Measurements from ENCODE around the gene OR1F1.
"Not testable (repeated sequence)": the region's sequence is repeated elsewhere in the genome, so short reads cannot be mapped to it uniquely, and the experiment has no call there.

Gene OR1F1

DNA sequence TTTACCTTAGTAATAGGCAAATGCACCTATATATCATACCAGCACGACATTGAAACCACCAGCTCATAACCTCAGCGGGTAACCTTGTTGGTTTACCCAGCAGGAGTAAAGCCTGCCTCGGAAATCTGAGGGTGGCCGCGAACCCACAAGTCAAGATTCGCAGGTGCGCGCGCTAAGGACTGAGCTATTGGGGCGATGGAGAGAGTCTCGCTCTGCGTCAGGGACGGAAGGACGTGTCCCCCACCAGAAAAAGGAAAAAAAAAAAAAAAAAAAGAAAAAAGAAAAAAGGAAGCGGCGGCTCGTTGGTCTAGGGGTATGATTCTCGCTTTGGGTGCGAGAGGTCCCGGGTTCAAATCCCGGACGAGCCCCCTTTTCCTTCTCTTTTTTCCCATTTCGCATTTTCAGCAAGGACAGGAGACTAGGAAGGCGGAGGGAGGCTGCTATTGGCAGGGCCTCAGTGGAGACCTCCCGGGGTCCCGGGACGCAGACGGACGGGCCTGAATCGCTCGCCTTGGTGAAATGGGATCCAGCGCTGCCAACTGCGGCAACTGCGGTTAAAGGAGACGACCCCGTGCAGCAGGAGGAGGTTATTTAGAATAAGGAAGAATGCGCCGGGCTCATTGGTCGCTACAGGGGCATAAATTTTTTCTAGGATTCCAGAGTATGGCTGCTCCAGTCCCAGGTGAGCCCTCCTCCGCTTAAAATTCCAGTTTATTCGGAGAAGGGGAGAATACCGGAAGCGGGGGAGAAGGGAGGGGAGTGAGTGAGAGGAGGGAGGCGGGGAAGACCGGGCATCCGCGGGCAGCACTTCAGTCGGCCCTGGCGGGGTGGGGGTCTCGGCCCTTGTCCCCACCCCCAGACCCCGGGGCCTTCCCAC lies at the start of gene OR1F1:
OR1F1 (plus strand) TSS at position 407 of the 877 bp plus-strand sequence.
- no peak for TF ChIP-seq ZNF274 (IDR thresholded peaks at IDR 0.05; ENCODE audit: low read depth, low read length)
- H3K4me3 ChIP-seq (ENCODE audit: low read length), result peak within 1 kb of the TSS; percentile 62

GRCh38 chr16:3138342-3138741 lies 49.7 kb upstream of the OR1F1 start:
- TF ChIP-seq ZNF274 (IDR thresholded peaks at IDR 0.05; ENCODE audit: low read depth, low read length), result no peak
- no peak overlapping the region for H3K4me3 ChIP-seq (ENCODE audit: low read length)

- TF ChIP-seq ZNF274 (IDR thresholded peaks at IDR 0.05; ENCODE audit: low read depth, low read length), result no peak
- H3K4me3 ChIP-seq (ENCODE audit: low read length), result no peak overlapping the region
Measured at GRCh38 chr16:3138823-3139426, 49.1 kb upstream of the OR1F1 start.

GRCh38 chr16:3139561-3139960 lies 48.4 kb upstream of the OR1F1 start:
- not testable (repeated sequence) for H3K4me3 ChIP-seq (ENCODE audit: low read length)

- no peak for TF ChIP-seq ZNF274 (IDR thresholded peaks at IDR 0.05; ENCODE audit: low read depth, low read length)
- no peak overlapping the region for H3K4me3 ChIP-seq (ENCODE audit: low read length)
Measured at GRCh38 chr16:3140603-3141427, 47.2 kb upstream of the OR1F1 start.

GRCh38 chr16:3141781-3142311 lies 46.2 kb upstream of the OR1F1 start:
- no peak for TF ChIP-seq ZNF274 (IDR thresholded peaks at IDR 0.05; ENCODE audit: low read depth, low read length)
- no peak overlapping the region for H3K4me3 ChIP-seq (ENCODE audit: low read length)

DNA sequence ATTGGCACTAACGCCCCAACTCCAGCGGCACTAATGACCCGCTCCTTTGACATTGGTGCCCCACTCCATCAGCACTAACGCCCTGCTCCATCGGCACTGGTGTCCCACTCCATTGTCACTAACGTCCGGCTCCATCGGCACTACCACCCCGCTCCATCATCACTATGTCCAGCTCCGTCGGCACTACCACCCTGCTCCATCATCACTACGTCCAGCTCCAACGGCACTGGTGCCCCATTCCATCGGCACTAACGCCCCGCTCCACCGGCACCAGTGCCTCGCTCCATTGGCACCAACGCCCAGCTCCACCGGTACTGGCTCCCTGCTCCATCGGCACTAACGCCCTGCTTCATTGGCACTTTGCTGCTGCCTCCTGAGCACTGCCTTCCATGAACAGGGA lies 45.7 kb upstream of the OR1F1 start:
- TF ChIP-seq ZNF274 (IDR thresholded peaks at IDR 0.05; ENCODE audit: low read depth, low read length), result no peak
- no peak overlapping the region for H3K4me3 ChIP-seq (ENCODE audit: low read length)

GRCh38 chr16:3142770-3143169 lies 45.2 kb upstream of the OR1F1 start:
- no peak overlapping the region for H3K4me3 ChIP-seq (ENCODE audit: low read length)
- TF ChIP-seq ZNF274 (IDR thresholded peaks at IDR 0.05; ENCODE audit: low read depth, low read length), result no peak

DNA sequence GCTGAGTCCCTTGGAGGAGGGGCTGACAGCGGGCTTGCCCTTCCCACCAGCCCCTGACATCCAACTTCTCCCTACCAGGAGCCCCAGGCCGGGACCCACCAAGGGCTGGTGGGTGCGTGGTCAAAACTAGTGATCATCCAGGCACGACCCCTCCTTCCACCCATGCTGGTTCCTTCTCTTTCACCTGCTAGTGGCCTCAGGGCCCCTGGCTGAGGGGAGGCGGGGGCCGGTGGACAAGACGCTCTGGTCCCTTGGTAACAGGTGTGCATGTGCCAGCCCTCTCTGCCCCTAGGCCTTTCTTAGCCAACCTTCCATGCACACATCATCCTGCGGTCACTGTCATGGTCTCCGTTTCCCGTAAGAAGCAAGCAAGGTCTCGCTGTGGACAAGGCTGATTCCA lies 44.8 kb upstream of the OR1F1 start:
- no peak for TF ChIP-seq ZNF274 (IDR thresholded peaks at IDR 0.05; ENCODE audit: low read depth, low read length)
- H3K4me3 ChIP-seq (ENCODE audit: low read length), result no peak overlapping the region

GRCh38 chr16:3143598-3144320 lies 44.2 kb upstream of the OR1F1 start:
- no peak overlapping the region for H3K4me3 ChIP-seq (ENCODE audit: low read length)
- no peak for TF ChIP-seq ZNF274 (IDR thresholded peaks at IDR 0.05; ENCODE audit: low read depth, low read length)

GRCh38 chr16:3144321-3144983 lies 43.6 kb upstream of the OR1F1 start:
- no peak for TF ChIP-seq ZNF274 (IDR thresholded peaks at IDR 0.05; ENCODE audit: low read depth, low read length)
- no peak overlapping the region for H3K4me3 ChIP-seq (ENCODE audit: low read length)

- TF ChIP-seq ZNF274 (IDR thresholded peaks at IDR 0.05; ENCODE audit: low read depth, low read length), result no peak
- H3K4me3 ChIP-seq (ENCODE audit: low read length), result no peak overlapping the region
Measured at GRCh38 chr16:3145151-3145550, 42.9 kb upstream of the OR1F1 start.

DNA sequence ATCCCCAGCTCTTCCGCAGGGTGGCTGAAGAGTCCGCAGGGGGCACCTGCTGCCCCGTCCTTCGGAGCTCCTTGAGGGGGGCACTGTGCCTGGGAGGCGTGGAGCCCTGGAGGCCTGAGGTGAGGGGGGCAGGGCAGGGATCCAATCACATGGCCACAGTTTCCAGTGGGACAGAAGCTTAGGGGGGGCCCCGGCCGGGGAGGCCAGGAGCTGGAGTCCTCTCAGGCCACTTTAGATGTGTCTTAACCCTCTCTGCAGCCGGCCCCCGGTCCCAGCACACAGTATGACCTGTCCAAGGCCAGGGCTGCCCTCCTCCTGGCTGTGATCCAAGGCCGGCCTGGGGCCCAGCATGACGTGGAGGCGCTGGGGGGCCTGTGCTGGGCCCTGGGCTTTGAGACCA lies 42.3 kb upstream of the OR1F1 start:
- no peak for TF ChIP-seq ZNF274 (IDR thresholded peaks at IDR 0.05; ENCODE audit: low read depth, low read length)
- H3K4me3 ChIP-seq (ENCODE audit: low read length), result no peak overlapping the region

All from GM08714 (cell line).